Kidney (tissue), 14 donors: ENCODE data around the gene SLC29A1. TPM values are rescaled to one million over a fixed set of nuclear protein-coding genes. Genes with fewer than 3 reads are reported as not detected.

Experiments used
- DNase-seq, 5 donors: peaks; one replicate each; pipeline ENCODE4 v3.0.0-alpha.2; 2013 to 2020
- FAIRE-seq: peaks from 2 replicates; lab custom pipeline; 2012; peaks lifted over from hg19 to GRCh38; lab: Jason Lieb, UNC
- H3K27ac ChIP-seq, 2 donors: one replicate each; pipeline ENCODE4 v1.7.0; 2013; ENCODE audit warnings: low read depth in 2 of 2, low read length in 2 of 2, inconsistent platforms in 1 of 2
- H3K27me3 ChIP-seq: one replicate; pipeline ENCODE4 v1.7.1; 2013; ENCODE audit warnings: low read length, inconsistent platforms; ENCODE audit not compliant: control insufficient read depth, insufficient read depth
- H3K36me3 ChIP-seq, 3 donors: one replicate each; pipeline versions ENCODE4 v1.7.0 to v1.7.1; 2013; ENCODE audit warnings: low read length in 3 of 3, control low read depth in 1 of 3, inconsistent platforms in 1 of 3; ENCODE audit not compliant: insufficient read depth in 3 of 3, control insufficient read depth in 2 of 3
- H3K4me1 ChIP-seq, 3 donors: one replicate each; pipeline versions ENCODE4 v1.7.0 to v1.7.1; 2013; ENCODE audit warnings: low read length in 3 of 3, inconsistent platforms in 1 of 3, low read depth in 1 of 3; ENCODE audit not compliant: control insufficient read depth in 2 of 3, insufficient read depth in 2 of 3
- H3K4me3 ChIP-seq, 3 donors: one replicate each; pipeline versions ENCODE4 v1.7.0 to v1.8.1; 2013; ENCODE audit warnings: low read length in 3 of 3, control low read depth in 1 of 3, inconsistent platforms in 1 of 3
- H3K9ac ChIP-seq, 3 donors: one replicate each; pipeline versions ENCODE4 v1.7.0 to v1.7.1; 2013; ENCODE audit warnings: low read length in 3 of 3, control low read depth in 1 of 3, inconsistent platforms in 1 of 3
- H3K9me3 ChIP-seq, 3 donors: one replicate each; pipeline versions ENCODE4 v1.7.0 to v1.7.1; 2013; ENCODE audit warnings: low read length in 3 of 3, control low read depth in 1 of 3, inconsistent platforms in 1 of 3; ENCODE audit not compliant: control insufficient read depth in 2 of 3, insufficient read depth in 1 of 3
- CTCF ChIP-seq: IDR thresholded peaks from 3 replicates; pipeline ENCODE4 v1.5.1; 2012; ENCODE audit warnings: mild to moderate bottlenecking, moderate library complexity, borderline replicate concordance; ENCODE audit not compliant: insufficient read depth; ENCODE audit errors: extremely low read depth
- intact Hi-C: fragments of 100-400 bp; cut with DNase I; formaldehyde crosslinking; loops from one replicate; pipeline ENCODE4 v1.11.1; 2022
- polyA plus RNA-seq: library from polyadenylated mRNA; stranded (reverse); fragments of 350-450 nt; fragmentation: Illumina TruSeq; extraction: RNeasy Lipid Tissue Mini Kit (QIAGEN cat#74804); gene quantifications from one replicate; pipeline ENCODE4 v1.2.3, GENCODE V29; 2014; ENCODE audit warnings: low read depth, low replicate concordance; ENCODE audit not compliant: insufficient read depth
- total RNA-seq: library from RNA; stranded (reverse); fragmentation: NEBNext Ultra II Directional; extraction: Animal tissue kit (Norgen Biotek cat#: 25700); gene quantifications from one replicate; pipeline ENCODE4 v1.2.1, GENCODE V29; 2021
- donor health status: control.
- donor health status: control.
- donor health status: control.
- donor health status: control.
- donor health status: control.
- donor health status: DM: yes; HTN: yes; CAD: no.
- donor health status: Normal renal cell carcinoma (clear cell type).

SLC29A1 gene
- total and polyA plus RNA-seq, 2 donors from 2014 or later = 50.1 to 74.6 TPM

GRCh38 chr6:44250067-44250717, 26.8 kb downstream of the SLC29A1 start:
- Histone ChIP-seq H3K27ac (peak overlapping the region in 1 of 2 donors; percentile 1), H3K27me3 (no peaks in the 10 kb centered on the region), H3K4me3 (no peak overlapping the region), H3K36me3 (peaks cover 20 to 53% (median 44%) of the 10 kb centered on the region in 3 donors), H3K9me3 (no peaks in the 10 kb centered on the region), H3K4me1 (peaks cover 0 to 10% (median 0%) of the 10 kb centered on the region in 3 donors), H3K9ac (no peak overlapping the region)
- FAIRE-seq = no peak
- no peak for TF ChIP-seq CTCF
- intact Hi-C loops = no loop called here
- DNase-seq = no peak

- H3K9ac ChIP-seq = no peak overlapping the region
- H3K27ac ChIP-seq = peak overlapping the region in 1 of 2 donors; percentile 1
- no peak for FAIRE-seq
- H3K27me3 ChIP-seq = no peaks in the 10 kb centered on the region
- TF ChIP-seq CTCF = no peak
- intact Hi-C loops = no loop called here
- no peak for DNase-seq
- H3K4me1 ChIP-seq = peaks cover 0 to 5% (median 0%) of the 10 kb centered on the region in 3 donors
- H3K4me3 ChIP-seq = no peak overlapping the region
- no peaks in the 10 kb centered on the region for H3K9me3 ChIP-seq
- H3K36me3 ChIP-seq = peaks cover 20 to 53% (median 46%) of the 10 kb centered on the region in 3 donors
Observed at GRCh38 chr6:44250718-44251123, 27.3 kb downstream of the SLC29A1 start.

- H3K27me3 ChIP-seq = no peaks in the 10 kb centered on the region
- no peak overlapping the region for H3K4me3 ChIP-seq
- H3K9ac ChIP-seq = no peak overlapping the region
- DNase-seq (no peak), FAIRE-seq (no peak)
- no peak overlapping the region for H3K27ac ChIP-seq
- no peak for TF ChIP-seq CTCF
- H3K9me3 ChIP-seq = no peaks in the 10 kb centered on the region
- peaks cover 0 to 9% (median 0%) of the 10 kb centered on the region in 3 donors for H3K4me1 ChIP-seq
- peaks cover 20 to 53% (median 46%) of the 10 kb centered on the region in 3 donors for H3K36me3 ChIP-seq
- intact Hi-C loops = no loop called here
Observed at GRCh38 chr6:44251576-44252524, 28.5 kb downstream of the SLC29A1 start.
